Vagina (tissue), 2 donors: ENCODE data around the gene CHN1. TPM values are rescaled to one million over a fixed set of nuclear protein-coding genes. Genes with fewer than 3 reads are reported as not detected.

Experiments
- DNase-seq, 2 donors: peaks; one replicate each; pipeline ENCODE4 v3.0.0-alpha.2; 2017; ENCODE audit errors: extremely low spot score in 2 of 2
- H3K27ac ChIP-seq: fragments of 200-600 bp; sonication (generic); one replicate; pipeline ENCODE4 v1.5.1; 2019
- H3K27me3 ChIP-seq: fragments of 200-600 bp; sonication (generic); one replicate; pipeline ENCODE4 v1.5.1; 2019
- H3K36me3 ChIP-seq, 2 donors: fragments of 200-600 bp; sonication (generic); one replicate each; pipeline ENCODE4 v1.5.1; 2017 to 2019
- H3K4me1 ChIP-seq: fragments of 200-600 bp; sonication (generic); one replicate; pipeline ENCODE4 v1.5.1; 2019
- H3K4me3 ChIP-seq, 2 donors: fragments of 200-600 bp; sonication (generic); 1 replicate in 1 of 2; 2 replicates in 1 of 2; pipeline ENCODE4 v1.5.1; 2016 to 2019
- H3K9me3 ChIP-seq: fragments of 200-600 bp; sonication (generic); one replicate; pipeline ENCODE4 v1.5.1; 2019
- POLR2A ChIP-seq, 2 donors: fragments of 450-650 bp; IDR thresholded peaks; one replicate each; pipeline ENCODE4 v1.6.1; 2017; ENCODE audit warnings: antibody characterized with exemption in 2 of 2, mild to moderate bottlenecking in 2 of 2, moderate library complexity in 2 of 2
- POLR2AphosphoS5 ChIP-seq, 2 donors: sonication (generic); formaldehyde crosslinking; IDR thresholded peaks; one replicate each; pipeline ENCODE4 v1.9.0; 2017; ENCODE audit warnings: antibody characterized with exemption in 2 of 2, mild to moderate bottlenecking in 2 of 2, low read depth in 1 of 2; ENCODE audit not compliant: insufficient read depth in 1 of 2
- intact Hi-C: fragments of 100-400 bp; cut with DNase I; formaldehyde crosslinking; loops from one replicate; pipeline ENCODE4 v1.15.1; 2023
- total RNA-seq: library from RNA; depleted of rRNA; stranded (reverse); fragments of >200 nt; gene quantifications from one replicate; pipeline ENCODE4 v1.2.3, GENCODE V29; 2016
- TF ChIP-seq, protein P1 (sequence below), 3 experiments: fragments of 450-650 bp in 2 of 3; fragments of 200-600 bp in 1 of 3; sonication (generic) in 1 of 3; IDR thresholded peaks; one replicate each; pipeline ENCODE4 v1.5.1; 2017 to 2019; ENCODE audit warnings: antibody characterized with exemption in 3 of 3, mild to moderate bottlenecking in 2 of 3, moderate library complexity in 2 of 3

Gene CHN1
- total RNA-seq, 1 donor from 2014 or later: 9.6 TPM

DNA sequence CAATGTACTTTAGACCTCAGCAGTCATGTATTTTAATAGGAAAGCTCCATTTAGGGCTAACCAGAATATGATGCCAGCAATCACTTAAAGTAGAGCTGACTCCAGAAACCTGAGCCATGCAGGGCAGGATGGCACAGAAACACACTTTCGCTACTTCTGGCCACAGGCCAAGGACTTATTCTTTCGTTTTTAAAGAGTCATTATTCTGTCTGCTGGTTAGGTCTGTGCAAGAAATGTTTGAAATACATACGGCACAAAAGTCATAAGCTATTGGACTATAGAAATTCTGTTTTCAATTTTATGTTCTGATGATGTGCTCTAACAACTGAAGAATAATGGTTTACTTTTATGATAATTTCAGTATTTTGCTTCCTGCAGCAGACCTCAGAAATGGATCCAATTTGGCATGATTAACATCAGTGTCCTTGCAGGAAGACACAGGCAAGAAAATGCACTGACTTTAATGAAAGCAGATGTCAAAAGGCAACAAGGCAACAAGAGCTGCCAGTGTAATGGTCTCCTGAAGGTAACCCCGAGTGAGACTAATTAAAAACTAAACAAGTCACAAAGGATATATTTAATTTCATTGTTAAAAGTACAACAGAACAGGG lies 126.5 kb downstream of the CHN1 start:
- peak overlapping the region; percentile 12 to 21 for H3K4me3 ChIP-seq
- TF ChIP-seq POLR2A (IDR thresholded peaks at IDR 0.05): no peak
- TF ChIP-seq, protein P1, sequence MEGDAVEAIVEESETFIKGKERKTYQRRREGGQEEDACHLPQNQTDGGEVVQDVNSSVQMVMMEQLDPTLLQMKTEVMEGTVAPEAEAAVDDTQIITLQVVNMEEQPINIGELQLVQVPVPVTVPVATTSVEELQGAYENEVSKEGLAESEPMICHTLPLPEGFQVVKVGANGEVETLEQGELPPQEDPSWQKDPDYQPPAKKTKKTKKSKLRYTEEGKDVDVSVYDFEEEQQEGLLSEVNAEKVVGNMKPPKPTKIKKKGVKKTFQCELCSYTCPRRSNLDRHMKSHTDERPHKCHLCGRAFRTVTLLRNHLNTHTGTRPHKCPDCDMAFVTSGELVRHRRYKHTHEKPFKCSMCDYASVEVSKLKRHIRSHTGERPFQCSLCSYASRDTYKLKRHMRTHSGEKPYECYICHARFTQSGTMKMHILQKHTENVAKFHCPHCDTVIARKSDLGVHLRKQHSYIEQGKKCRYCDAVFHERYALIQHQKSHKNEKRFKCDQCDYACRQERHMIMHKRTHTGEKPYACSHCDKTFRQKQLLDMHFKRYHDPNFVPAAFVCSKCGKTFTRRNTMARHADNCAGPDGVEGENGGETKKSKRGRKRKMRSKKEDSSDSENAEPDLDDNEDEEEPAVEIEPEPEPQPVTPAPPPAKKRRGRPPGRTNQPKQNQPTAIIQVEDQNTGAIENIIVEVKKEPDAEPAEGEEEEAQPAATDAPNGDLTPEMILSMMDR (IDR thresholded peaks at IDR 0.05): no peak
- intact Hi-C loops: no loop called here

DNA sequence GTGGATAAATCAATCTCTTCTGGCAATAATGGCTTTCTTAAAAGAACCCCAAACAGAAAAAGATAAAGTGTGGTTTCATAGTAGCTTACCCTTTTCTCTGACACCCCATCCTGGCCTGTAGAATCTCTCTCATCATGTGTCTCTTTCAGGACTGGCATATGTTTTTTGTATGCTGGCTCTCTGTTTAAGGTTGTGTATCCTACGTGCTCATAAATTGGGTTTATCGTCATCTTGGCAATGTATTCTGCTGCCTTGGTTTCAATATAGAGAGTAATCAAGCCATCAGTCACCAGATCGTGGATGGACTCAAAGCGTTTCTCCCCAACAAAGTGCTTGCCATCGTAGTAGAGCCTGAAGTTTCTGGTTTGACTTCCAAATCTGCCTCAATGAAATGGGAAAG lies 127.4 kb downstream of the CHN1 start:
- no peaks in the 10 kb centered on the region for H3K27me3 ChIP-seq
- no peak overlapping the region for H3K27ac ChIP-seq
- intact Hi-C loops: no loop called here
- H3K36me3 ChIP-seq: no peaks in the 10 kb centered on the region
- TF ChIP-seq POLR2AphosphoS5 (IDR thresholded peaks at IDR 0.05; ENCODE audit: insufficient read depth in 1 of 2, low read depth in 1 of 2): no peak
- TF ChIP-seq POLR2A (IDR thresholded peaks at IDR 0.05): no peak
- DNase-seq: no peak
- H3K4me3 ChIP-seq: no peak overlapping the region
- H3K9me3 ChIP-seq: no peaks in the 10 kb centered on the region
- H3K4me1 ChIP-seq: no peaks in the 10 kb centered on the region

More for the DNA sequence above, 126.5 kb downstream of the CHN1 start:
- Histone ChIP-seq H3K27ac (no peak overlapping the region), H3K9me3 (no peaks in the 10 kb centered on the region), H3K4me1 (no peaks in the 10 kb centered on the region), H3K27me3 (no peaks in the 10 kb centered on the region), H3K36me3 (no peaks in the 10 kb centered on the region)
- no peak for DNase-seq

DNA sequence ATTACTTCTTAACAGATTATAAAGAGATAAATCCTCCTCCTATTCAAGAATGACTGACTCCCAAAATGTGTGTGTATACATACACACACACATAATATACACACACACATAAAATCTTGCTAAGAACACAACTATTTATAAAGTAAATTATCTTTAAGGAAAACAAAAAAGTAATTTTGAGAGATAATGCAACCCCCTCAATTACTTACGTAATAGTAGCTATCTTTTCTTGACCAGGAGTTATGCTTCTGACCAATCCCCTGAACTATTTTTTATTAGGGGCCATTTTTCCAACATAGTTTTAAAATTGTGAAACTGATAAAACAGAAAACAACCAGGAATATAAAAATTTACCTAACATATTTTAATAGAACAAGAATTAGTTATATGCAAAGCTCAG lies 127.9 kb downstream of the CHN1 start:
- no peaks in the 10 kb centered on the region for H3K36me3 ChIP-seq
- DNase-seq: no peak
- no peaks in the 10 kb centered on the region for H3K27me3 ChIP-seq
- no peaks in the 10 kb centered on the region for H3K9me3 ChIP-seq
- TF ChIP-seq POLR2AphosphoS5 (IDR thresholded peaks at IDR 0.05; ENCODE audit: insufficient read depth in 1 of 2, low read depth in 1 of 2) (no peak), POLR2A (IDR thresholded peaks at IDR 0.05) (no peak)
- TF ChIP-seq, protein P1 (IDR thresholded peaks at IDR 0.05): no peak
- no peaks in the 10 kb centered on the region for H3K4me1 ChIP-seq
- intact Hi-C loops: no loop called here
- no peak overlapping the region for H3K4me3 ChIP-seq
- no peak overlapping the region for H3K27ac ChIP-seq

DNA sequence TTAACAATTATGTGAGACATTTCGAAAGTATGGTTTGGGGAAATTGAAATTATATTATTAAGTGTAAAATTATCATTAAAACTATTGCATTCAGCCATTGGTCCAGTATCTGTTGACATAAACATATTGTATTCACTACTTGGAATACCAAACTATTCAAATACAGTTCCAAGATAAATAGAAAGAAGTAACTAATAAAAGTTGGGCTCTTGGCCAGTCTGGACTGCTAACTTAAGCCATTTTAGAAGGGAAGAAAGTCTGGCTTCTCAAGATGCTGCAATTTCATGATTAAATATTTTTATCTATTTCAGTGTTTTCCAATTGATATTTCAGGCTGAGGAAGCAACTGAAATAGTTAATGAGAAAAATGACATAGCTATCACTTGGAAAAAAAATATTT lies 131.1 kb downstream of the CHN1 start:
- H3K9me3 ChIP-seq: no peaks in the 10 kb centered on the region
- no peaks in the 10 kb centered on the region for H3K4me1 ChIP-seq
- H3K27ac ChIP-seq: no peak overlapping the region
- DNase-seq: no peak
- intact Hi-C loops: no loop called here
- no peaks in the 10 kb centered on the region for H3K36me3 ChIP-seq
- TF ChIP-seq, protein P1 (IDR thresholded peaks at IDR 0.05): no peak
- no peak for TF ChIP-seq POLR2AphosphoS5 (IDR thresholded peaks at IDR 0.05; ENCODE audit: insufficient read depth in 1 of 2, low read depth in 1 of 2)
- TF ChIP-seq POLR2A (IDR thresholded peaks at IDR 0.05): no peak
- H3K4me3 ChIP-seq: no peak overlapping the region
- no peaks in the 10 kb centered on the region for H3K27me3 ChIP-seq

DNA sequence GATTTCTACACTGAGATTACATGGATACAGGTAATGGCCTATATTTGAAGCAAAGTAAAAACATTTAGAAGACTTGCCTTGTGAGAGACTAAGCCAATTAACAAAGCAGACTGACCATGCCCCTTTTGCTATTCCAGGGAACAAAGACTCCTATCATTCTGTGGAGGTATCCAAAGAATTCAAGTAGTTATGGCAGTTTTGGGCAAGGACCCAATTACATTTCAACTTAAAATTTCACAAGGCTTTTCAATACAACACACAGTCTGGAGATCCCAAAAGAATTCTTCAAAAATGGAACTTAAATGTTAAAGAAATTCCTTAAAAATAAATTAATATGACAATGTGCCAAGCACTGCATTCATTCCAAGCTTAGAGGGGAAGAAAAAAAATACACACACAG lies 131.7 kb downstream of the CHN1 start:
- no peaks in the 10 kb centered on the region for H3K9me3 ChIP-seq
- H3K27ac ChIP-seq: no peak overlapping the region
- H3K36me3 ChIP-seq: no peaks in the 10 kb centered on the region
- no peak overlapping the region for H3K4me3 ChIP-seq
- intact Hi-C loops: no loop called here
- H3K27me3 ChIP-seq: no peaks in the 10 kb centered on the region
- DNase-seq: no peak
- TF ChIP-seq, protein P1 (IDR thresholded peaks at IDR 0.05): no peak
- no peaks in the 10 kb centered on the region for H3K4me1 ChIP-seq
